Caco-2 (cell line): Measurements from ENCODE around the gene PTPN14. TPM values are rescaled to one million over a fixed set of nuclear protein-coding genes. Genes with fewer than 3 reads are reported as not detected.
"Not testable (repeated sequence)": the region's sequence is repeated elsewhere in the genome, so short reads cannot be mapped to it uniquely, and the experiment has no call there.

Source experiments
- BruUV-seq: library from RNA; stranded (reverse); fragments of 400-500 nt; replicated peaks from 2 replicates; lab custom pipeline; 2021; lab: Mats Ljungman, UMichigan
- CTCF ChIA-PET: fragments of 300-600 bp; sonication (Branson Sonifier 250); formaldehyde crosslinking; loops from one replicate; lab custom pipeline; 2022; ENCODE audit warnings: antibody characterized with exemption; lab: Charles Lee
- POLR2A ChIA-PET: fragments of 300-600 bp; sonication (Branson Sonifier 250); formaldehyde crosslinking; loops from one replicate; lab custom pipeline; 2022; ENCODE audit warnings: antibody characterized with exemption; lab: Charles Lee
- DNase-seq, 2 experiments: peaks; one replicate each; pipeline versions ENCODE4 v3.0.0 to v3.0.0-alpha.2; 2020 to 2022
- H3K27me3 ChIP-seq: replicated peaks from 2 replicates; pipeline ENCODE4 v1.6.0; 2011; ENCODE audit warnings: low read length; ENCODE audit not compliant: control insufficient read depth, insufficient read depth
- H3K36me3 ChIP-seq: 2 replicates; pipeline ENCODE4 v1.5.1; 2011; ENCODE audit warnings: low read length; ENCODE audit not compliant: control insufficient read depth, insufficient read depth
- H3K4me1 ChIP-seq: fragments of 250-450 bp; sonication (Bioruptor Pico); 2 replicates; pipeline ENCODE4 v1.5.1; 2020; ENCODE audit warnings: mild to moderate bottlenecking
- H3K4me3 ChIP-seq: 2 replicates; pipeline ENCODE4 v1.5.1; 2011; ENCODE audit warnings: low read depth, mild to moderate bottlenecking, control low read depth, low read length
- H3K9me3 ChIP-seq: fragments of 250-450 bp; sonication (Bioruptor Pico); 2 replicates; pipeline ENCODE4 v1.5.1; 2020; ENCODE audit warnings: mild to moderate bottlenecking, moderate library complexity
- H3K27ac Mint-ChIP-seq: one replicate; pipeline ENCODE4 v1.8.0; 2022; ENCODE audit warnings: mixed read lengths; ENCODE audit not compliant: unreplicated experiment
- H3K27me3 Mint-ChIP-seq: one replicate; pipeline ENCODE4 v1.8.0; 2022; ENCODE audit warnings: mixed read lengths; ENCODE audit not compliant: insufficient read depth, unreplicated experiment
- H3K36me3 Mint-ChIP-seq: one replicate; pipeline ENCODE4 v1.8.0; 2022; ENCODE audit warnings: mild to moderate bottlenecking, mixed read lengths; ENCODE audit not compliant: insufficient read depth, unreplicated experiment
- H3K4me1 Mint-ChIP-seq: one replicate; pipeline ENCODE4 v1.8.0; 2022; ENCODE audit warnings: low read depth, mixed read lengths; ENCODE audit not compliant: unreplicated experiment
- H3K4me3 Mint-ChIP-seq: one replicate; pipeline ENCODE4 v1.8.0; 2022; ENCODE audit warnings: mild to moderate bottlenecking, moderate library complexity, mixed read lengths; ENCODE audit not compliant: unreplicated experiment
- H3K9me3 Mint-ChIP-seq: one replicate; pipeline ENCODE4 v1.8.0; 2022; ENCODE audit warnings: mixed read lengths; ENCODE audit not compliant: unreplicated experiment
- CTCF ChIP-seq, 2 experiments: fragments of 200-600 bp in 1 of 2; IDR thresholded peaks; 1 replicate in 1 of 2; 2 replicates in 1 of 2; pipeline versions ENCODE4 v1.5.1 to v1.8.0; 2011 to 2022; ENCODE audit warnings: antibody characterized with exemption in 1 of 2, control low read depth in 1 of 2, inconsistent platforms in 1 of 2, low read depth in 1 of 2, low read length in 1 of 2, mild to moderate bottlenecking in 1 of 2, moderate library complexity in 1 of 2; ENCODE audit not compliant: insufficient read depth in 1 of 2, severe bottlenecking in 1 of 2, unreplicated experiment in 1 of 2
- intact Hi-C: fragments of 100-400 bp; cut with micrococcal nuclease; formaldehyde crosslinking; loops from one replicate; pipeline ENCODE4 v1.10.0; 2022; ENCODE audit not compliant: unreplicated experiment
- total RNA-seq: library from RNA; stranded (reverse); gene quantifications from 2 replicates; pipeline ENCODE4 v1.2.3, GENCODE V29; 2022

PTPN14 gene
- total RNA-seq, 1 experiment from 2014 or later = 103 TPM

GRCh38 chr1:214523124-214523824 lies 28.1 kb downstream of the PTPN14 start:
- no TSS peak for BruUV-seq
- intact Hi-C loops = no loop called here
- H3K27me3 ChIP-seq = no peaks in the 10 kb centered on the region
- no peaks in the 10 kb centered on the region for H3K27me3 Mint-ChIP-seq
- ChIA-PET CTCF (no interaction called here), POLR2A (interaction anchor here (1.1 kb wide), 1 partner anchor 28 kb away, joined by 3 read pairs; the partner anchor contains the start of gene PTPN14)
- H3K9me3 ChIP-seq = no peaks in the 10 kb centered on the region
- H3K4me1 ChIP-seq = peaks cover 67% of the 10 kb centered on the region
- H3K36me3 ChIP-seq = no peaks in the 10 kb centered on the region
- no peak for TF ChIP-seq CTCF (IDR thresholded peaks at IDR 0.05; ENCODE audit: insufficient read depth in 1 of 2, low read depth in 1 of 2, low read length in 1 of 2, severe bottlenecking in 1 of 2, unreplicated experiment in 1 of 2)
- H3K9me3 Mint-ChIP-seq = no peaks in the 10 kb centered on the region
- H3K4me3 Mint-ChIP-seq = no peak overlapping the region
- peaks cover 45% of the 10 kb centered on the region for H3K36me3 Mint-ChIP-seq
- H3K4me1 Mint-ChIP-seq = peaks cover 49% of the 10 kb centered on the region
- H3K27ac Mint-ChIP-seq = peak overlapping the region; percentile 56
- no peak for DNase-seq
- H3K4me3 ChIP-seq = no peak overlapping the region

- intact Hi-C loops, CTCF ChIA-PET, H3K27me3 Mint-ChIP-seq: not testable (repeated sequence)
Measured at GRCh38 chr1:214521458-214521857, 29.9 kb downstream of the PTPN14 start.

GRCh38 chr1:214520544-214521165 lies 30.7 kb downstream of the PTPN14 start:
- TF ChIP-seq CTCF (IDR thresholded peaks at IDR 0.05; ENCODE audit: insufficient read depth in 1 of 2, low read depth in 1 of 2, low read length in 1 of 2, severe bottlenecking in 1 of 2, unreplicated experiment in 1 of 2) = no peak
- Mint-ChIP-seq H3K27ac (peak overlapping the region; percentile 15), H3K4me3 (no peak overlapping the region), H3K36me3 (peaks cover 42% of the 10 kb centered on the region), H3K4me1 (peaks cover 58% of the 10 kb centered on the region), H3K9me3 (no peaks in the 10 kb centered on the region), H3K27me3 (no peaks in the 10 kb centered on the region)
- POLR2A ChIA-PET = interaction anchor here (0.6 to 1.2 kb wide), 3 partner anchors 21 to 151 kb away, joined by 3 to 7 read pairs (median 3); partner anchors contain the start of gene PTPN14
- no peak overlapping the region for H3K4me3 ChIP-seq
- H3K36me3 ChIP-seq = no peaks in the 10 kb centered on the region
- H3K9me3 ChIP-seq = no peaks in the 10 kb centered on the region
- no peak for DNase-seq
- no TSS peak for BruUV-seq
- CTCF ChIA-PET = no interaction called here
- intact Hi-C loops = no loop called here
- no peaks in the 10 kb centered on the region for H3K27me3 ChIP-seq
- peaks cover 75% of the 10 kb centered on the region for H3K4me1 ChIP-seq

More at GRCh38 chr1:214521458-214521857, 29.9 kb downstream of the PTPN14 start:
- not testable (repeated sequence) for BruUV-seq, H3K4me3 ChIP-seq, H3K36me3 ChIP-seq, H3K27me3 ChIP-seq, H3K4me3 Mint-ChIP-seq, H3K9me3 ChIP-seq, H3K9me3 Mint-ChIP-seq, DNase-seq
- Mint-ChIP-seq H3K27ac (peak overlapping the region; percentile 56), H3K4me1 (peaks cover 55% of the 10 kb centered on the region), H3K36me3 (peaks cover 42% of the 10 kb centered on the region)
- POLR2A ChIA-PET = interaction anchor here (0.6 to 1.2 kb wide), 2 partner anchors 20 to 30 kb away, joined by 3 read pairs; partner anchors contain the start of gene PTPN14
- H3K4me1 ChIP-seq = peaks cover 75% of the 10 kb centered on the region
